Measurements from ENCODE around the gene HIPK2.

DNA sequence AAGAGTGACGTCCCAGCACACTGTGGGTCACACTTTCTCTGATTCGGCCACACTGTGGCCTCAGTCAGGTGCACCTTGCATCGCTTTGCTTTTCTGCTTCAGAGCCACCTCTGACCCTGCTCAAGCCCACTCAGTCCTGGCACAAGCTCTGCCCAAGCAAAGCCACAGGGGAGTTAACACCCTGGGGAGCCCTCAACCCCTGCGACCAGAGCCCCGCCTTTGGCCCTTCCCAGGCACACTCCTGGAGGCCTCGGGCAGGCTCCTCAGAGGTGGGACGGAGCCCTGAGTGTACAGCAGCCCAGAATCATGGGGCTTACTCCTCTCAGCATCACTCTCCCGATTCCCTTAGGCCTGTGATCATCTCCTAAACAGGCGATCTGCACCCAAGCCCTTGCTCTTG is 71.0 kb downstream of the HIPK2 start:
- TF ChIP-seq, protein P1, sequence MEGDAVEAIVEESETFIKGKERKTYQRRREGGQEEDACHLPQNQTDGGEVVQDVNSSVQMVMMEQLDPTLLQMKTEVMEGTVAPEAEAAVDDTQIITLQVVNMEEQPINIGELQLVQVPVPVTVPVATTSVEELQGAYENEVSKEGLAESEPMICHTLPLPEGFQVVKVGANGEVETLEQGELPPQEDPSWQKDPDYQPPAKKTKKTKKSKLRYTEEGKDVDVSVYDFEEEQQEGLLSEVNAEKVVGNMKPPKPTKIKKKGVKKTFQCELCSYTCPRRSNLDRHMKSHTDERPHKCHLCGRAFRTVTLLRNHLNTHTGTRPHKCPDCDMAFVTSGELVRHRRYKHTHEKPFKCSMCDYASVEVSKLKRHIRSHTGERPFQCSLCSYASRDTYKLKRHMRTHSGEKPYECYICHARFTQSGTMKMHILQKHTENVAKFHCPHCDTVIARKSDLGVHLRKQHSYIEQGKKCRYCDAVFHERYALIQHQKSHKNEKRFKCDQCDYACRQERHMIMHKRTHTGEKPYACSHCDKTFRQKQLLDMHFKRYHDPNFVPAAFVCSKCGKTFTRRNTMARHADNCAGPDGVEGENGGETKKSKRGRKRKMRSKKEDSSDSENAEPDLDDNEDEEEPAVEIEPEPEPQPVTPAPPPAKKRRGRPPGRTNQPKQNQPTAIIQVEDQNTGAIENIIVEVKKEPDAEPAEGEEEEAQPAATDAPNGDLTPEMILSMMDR (IDR thresholded peaks at IDR 0.05): no peak
- no peak for TF ChIP-seq POLR2A (IDR thresholded peaks at IDR 0.05)
